GM10847 (cell line): ENCODE data around the gene ZDHHC11.

Source experiments
- POLR2A ChIP-seq: IDR thresholded peaks from 2 replicates; pipeline ENCODE4 v1.6.1; 2011; ENCODE audit not compliant: insufficient read length; ENCODE audit errors: extremely low read depth

ZDHHC11 gene

GRCh38 chr5:867300-867870, 16.6 kb upstream of the ZDHHC11 start:
- TF ChIP-seq POLR2A: no peak

- TF ChIP-seq POLR2A: no peak
Measured at GRCh38 chr5:865771-866170, 15.0 kb upstream of the ZDHHC11 start.

GRCh38 chr5:865168-865521, 14.4 kb upstream of the ZDHHC11 start:
- no peak for TF ChIP-seq POLR2A

GRCh38 chr5:864492-865167, 13.8 kb upstream of the ZDHHC11 start:
- no peak for TF ChIP-seq POLR2A

- TF ChIP-seq POLR2A: no peak
Measured at GRCh38 chr5:863244-863805, 12.5 kb upstream of the ZDHHC11 start.

- TF ChIP-seq POLR2A: no peak
Measured at GRCh38 chr5:862367-863243, 11.8 kb upstream of the ZDHHC11 start.

- TF ChIP-seq POLR2A: no peak
Measured at GRCh38 chr5:861442-862366, 10.9 kb upstream of the ZDHHC11 start.

GRCh38 chr5:860506-861150, 9.8 kb upstream of the ZDHHC11 start:
- no peak for TF ChIP-seq POLR2A

GRCh38 chr5:859798-860296, 9.1 kb upstream of the ZDHHC11 start:
- TF ChIP-seq POLR2A: no peak

GRCh38 chr5:859391-859790, 8.6 kb upstream of the ZDHHC11 start:
- no peak for TF ChIP-seq POLR2A

GRCh38 chr5:858726-859125, 7.9 kb upstream of the ZDHHC11 start:
- no peak for TF ChIP-seq POLR2A

- no peak for TF ChIP-seq POLR2A
Measured at GRCh38 chr5:856531-857425, 6.0 kb upstream of the ZDHHC11 start.

- no peak for TF ChIP-seq POLR2A
Measured at GRCh38 chr5:855771-856530, 5.2 kb upstream of the ZDHHC11 start.
